ENCODE data around the gene CNOT3.

DNA sequence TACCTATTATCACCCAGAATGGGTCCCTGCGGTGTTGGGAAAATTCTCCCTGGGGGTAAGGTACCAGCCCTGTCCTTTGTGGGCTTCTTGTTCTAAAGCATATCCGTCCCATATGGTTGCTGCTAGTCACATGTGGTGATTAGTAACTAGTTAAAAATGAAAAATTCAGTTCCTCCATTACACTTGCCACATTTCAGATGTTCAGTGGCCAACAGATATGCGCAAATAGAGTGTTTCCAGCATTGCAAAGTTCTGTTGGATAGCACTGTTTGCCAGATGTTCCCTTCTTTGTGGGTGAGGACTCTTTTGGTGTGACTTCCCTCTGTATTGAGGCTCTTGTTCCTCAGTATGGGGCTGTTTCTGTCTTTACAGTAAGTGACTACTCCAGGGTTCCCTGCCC is 3.8 kb downstream of the CNOT3 start:
- no peak for TF ChIP-seq CTCF (IDR thresholded peaks at IDR 0.05 in 4 of 5, conservative IDR thresholded peaks at IDR 0.05 in 1 of 5)
- TF ChIP-seq POLR2A (IDR thresholded peaks at IDR 0.05), result no peak
